OCI-LY1 (cell line): Measurements from ENCODE around the gene TXNL4A.

Experiments
- H2AFZ ChIP-seq: fragments of 200-600 bp; sonication (generic), shearing (Covaris generic); 2 replicates; pipeline ENCODE4 v1.6.0; 2014; ENCODE audit warnings: antibody characterized with exemption, mild to moderate bottlenecking, low read length
- H3F3A ChIP-seq: fragments of 200-600 bp; sonication (generic), shearing (Covaris generic); 2 replicates; pipeline ENCODE4 v1.6.0; 2014; ENCODE audit warnings: mild to moderate bottlenecking, antibody characterized with exemption, low read length, moderate library complexity; ENCODE audit not compliant: insufficient read depth
- H3K27ac ChIP-seq: fragments of 200-600 bp; sonication (generic); 2 replicates; pipeline ENCODE4 v1.5.1; 2014; ENCODE audit warnings: low read length, mixed run types, mild to moderate bottlenecking, low read depth; ENCODE audit not compliant: poor library complexity, severe bottlenecking
- H3K27me3 ChIP-seq: fragments of 200-600 bp; sonication (generic); 2 replicates; pipeline ENCODE4 v1.6.0; 2014; ENCODE audit warnings: antibody characterized with exemption, mild to moderate bottlenecking, low read length, moderate library complexity; ENCODE audit not compliant: insufficient read depth
- H3K36me3 ChIP-seq: fragments of 200-600 bp; sonication (generic); 2 replicates; pipeline ENCODE4 v1.6.1; 2014; ENCODE audit warnings: mild to moderate bottlenecking, antibody characterized with exemption, low read length, moderate library complexity, mixed read lengths; ENCODE audit not compliant: insufficient read depth
- H3K4me1 ChIP-seq: fragments of 200-600 bp; sonication (generic); 2 replicates; pipeline ENCODE4 v1.5.1; 2014; ENCODE audit warnings: mild to moderate bottlenecking, low read length, moderate library complexity; ENCODE audit not compliant: insufficient read depth, severe bottlenecking
- H3K4me2 ChIP-seq: fragments of 200-600 bp; sonication (generic), shearing (Covaris generic); 2 replicates; pipeline ENCODE4 v1.6.1; 2014; ENCODE audit warnings: low read length
- H3K4me3 ChIP-seq: fragments of 200-600 bp; sonication (generic); 2 replicates; pipeline ENCODE4 v1.5.1; 2014; ENCODE audit warnings: low read length, low read depth, mild to moderate bottlenecking, mixed read lengths; ENCODE audit not compliant: poor library complexity, severe bottlenecking
- H3K79me2 ChIP-seq: fragments of 200-600 bp; shearing (Covaris generic); 2 replicates; pipeline ENCODE4 v1.6.1; 2016; ENCODE audit warnings: mixed run types, low read length, mixed read lengths; ENCODE audit not compliant: insufficient read depth
- H3K9ac ChIP-seq: fragments of 200-600 bp; sonication (generic), shearing (Covaris generic); 2 replicates; pipeline ENCODE4 v1.6.1; 2014; ENCODE audit warnings: mild to moderate bottlenecking, low read length, mixed read lengths
- H3K9me2 ChIP-seq: fragments of 200-600 bp; sonication (generic), shearing (Covaris generic); 2 replicates; pipeline ENCODE4 v1.6.1; 2014; ENCODE audit warnings: low read depth, mild to moderate bottlenecking, low read length, mixed read lengths
- H3K9me3 ChIP-seq: fragments of 200-600 bp; shearing (Covaris generic); 2 replicates; pipeline ENCODE4 v1.6.1; 2014; ENCODE audit warnings: low read length, mixed read lengths
- H4K20me1 ChIP-seq: fragments of 200-600 bp; sonication (generic), shearing (Covaris generic); 2 replicates; pipeline ENCODE4 v1.6.0; 2016; ENCODE audit warnings: mild to moderate bottlenecking, low read length; ENCODE audit not compliant: insufficient read depth
- CTCF ChIP-seq: fragments of 200-600 bp; sonication (generic), shearing (Covaris generic); IDR thresholded peaks from 2 replicates; pipeline ENCODE4 v1.5.1; 2017; ENCODE audit warnings: mild to moderate bottlenecking, antibody characterized with exemption, low read length, moderate library complexity, mixed read lengths
- EZH2 ChIP-seq: fragments of 200-600 bp; sonication (generic), shearing (Covaris generic); IDR thresholded peaks from 2 replicates; pipeline ENCODE4 v1.8.0; 2017; ENCODE audit warnings: borderline replicate concordance, mixed run types, mild to moderate bottlenecking, antibody characterized with exemption, low read length, moderate library complexity, mixed read lengths

Gene TXNL4A

GRCh38 chr18:79989195-79989497, 783 bp upstream of the TXNL4A start:
- H3K9ac ChIP-seq, result peak overlapping the region; percentile 93
- peaks cover 26% of the 10 kb centered on the region for H3K4me1 ChIP-seq
- TF ChIP-seq CTCF (no peak), EZH2 (no peak)
- no peaks in the 10 kb centered on the region for H3K27me3 ChIP-seq
- no peaks in the 10 kb centered on the region for H3K9me3 ChIP-seq
- peak overlapping the region; percentile 93 for H3K4me2 ChIP-seq
- H3K79me2 ChIP-seq, result peaks cover 40% of the 10 kb centered on the region
- H3K9me2 ChIP-seq, result no peaks in the 10 kb centered on the region
- H4K20me1 ChIP-seq, result no peaks in the 10 kb centered on the region
- no peak overlapping the region for H3K27ac ChIP-seq
- peaks cover 29% of the 10 kb centered on the region for H3K36me3 ChIP-seq
- no peak overlapping the region for H2AFZ ChIP-seq
- peak overlapping the region; percentile 81 for H3K4me3 ChIP-seq
- no peaks in the 10 kb centered on the region for H3F3A ChIP-seq

- peak; percentile 58 for TF ChIP-seq CTCF
- no peak for TF ChIP-seq EZH2
- peaks cover 51% of the 10 kb centered on the region for H3K79me2 ChIP-seq
Observed at GRCh38 chr18:79988071-79988450, 302 bp downstream of the TXNL4A start.

DNA sequence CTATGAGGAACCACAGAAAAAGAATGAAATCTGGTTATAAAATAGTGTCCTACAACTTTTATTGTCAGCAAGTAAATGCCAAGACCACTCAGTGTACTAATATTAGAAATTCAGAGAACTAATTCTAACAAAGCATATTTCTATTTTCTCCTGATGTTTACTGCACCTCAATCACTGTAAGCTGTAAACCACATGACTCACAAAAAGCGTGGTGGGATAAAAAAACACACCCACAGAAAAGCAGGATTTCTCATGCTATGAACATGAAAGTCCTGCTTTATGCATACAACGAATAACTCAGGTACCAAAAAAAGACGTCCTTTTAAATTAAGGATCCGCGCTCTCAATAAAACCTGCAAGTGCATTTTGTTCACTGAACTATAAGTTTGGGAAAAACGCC, 797 bp downstream of the TXNL4A start:
- Histone ChIP-seq H2AFZ (no peak overlapping the region), H3K79me2 (peaks cover 56% of the 10 kb centered on the region), H4K20me1 (no peaks in the 10 kb centered on the region), H3K9ac (peak overlapping the region; percentile 93), H3K4me1 (peaks cover 26% of the 10 kb centered on the region), H3F3A (no peaks in the 10 kb centered on the region), H3K9me3 (no peaks in the 10 kb centered on the region), H3K4me2 (peak overlapping the region; percentile 93), H3K27me3 (no peaks in the 10 kb centered on the region), H3K4me3 (peak overlapping the region; percentile 81), H3K27ac (no peak overlapping the region), H3K9me2 (no peaks in the 10 kb centered on the region), H3K36me3 (peaks cover 43% of the 10 kb centered on the region)
- TF ChIP-seq EZH2 (no peak), CTCF (no peak)

More at GRCh38 chr18:79988071-79988450, 302 bp downstream of the TXNL4A start:
- Histone ChIP-seq H3K27me3 (no peaks in the 10 kb centered on the region), H2AFZ (no peak overlapping the region), H3K9me3 (no peaks in the 10 kb centered on the region), H3K4me1 (peaks cover 26% of the 10 kb centered on the region), H3K4me2 (peak overlapping the region; percentile 93), H3K4me3 (peak overlapping the region; percentile 81), H3K9me2 (no peaks in the 10 kb centered on the region), H4K20me1 (no peaks in the 10 kb centered on the region), H3K27ac (peak overlapping the region; percentile 58), H3K36me3 (peaks cover 38% of the 10 kb centered on the region), H3F3A (no peaks in the 10 kb centered on the region), H3K9ac (peak overlapping the region; percentile 93)
